Effector memory CD4-positive, alpha-beta T cell (primary cell): ENCODE measurements around the gene H2AZ2.

Experiments used
- DNase-seq, 3 donors: peaks; one replicate each; pipeline ENCODE4 v3.0.0-alpha.2; 2020
- H3K27ac ChIP-seq: 2 replicates; pipeline ENCODE4 v1.7.0; 2013; ENCODE audit warnings: mild to moderate bottlenecking, low read length, moderate library complexity; ENCODE audit not compliant: insufficient read depth, poor library complexity, severe bottlenecking
- H3K27me3 ChIP-seq: replicated peaks from 2 replicates; pipeline ENCODE4 v1.7.0; 2013; ENCODE audit warnings: mild to moderate bottlenecking, low read length; ENCODE audit not compliant: insufficient read depth, control insufficient read depth, poor library complexity, severe bottlenecking
- H3K36me3 ChIP-seq: 2 replicates; pipeline ENCODE4 v1.7.0; 2013; ENCODE audit warnings: mild to moderate bottlenecking, low read length, moderate library complexity; ENCODE audit not compliant: control insufficient read depth, insufficient read depth
- H3K4me1 ChIP-seq: 2 replicates; pipeline ENCODE4 v1.7.0; 2013; ENCODE audit warnings: low read length, mild to moderate bottlenecking; ENCODE audit not compliant: control insufficient read depth, insufficient read depth, poor library complexity, severe bottlenecking
- H3K4me3 ChIP-seq: 2 replicates; pipeline ENCODE4 v1.7.0; 2013; ENCODE audit warnings: low read length, low read depth, mild to moderate bottlenecking; ENCODE audit not compliant: insufficient read depth, poor library complexity, severe bottlenecking
- H3K9me3 ChIP-seq: 2 replicates; pipeline ENCODE4 v1.7.0; 2013; ENCODE audit warnings: mild to moderate bottlenecking, low read length, moderate library complexity; ENCODE audit not compliant: control insufficient read depth

The H2AZ2 gene

DNA sequence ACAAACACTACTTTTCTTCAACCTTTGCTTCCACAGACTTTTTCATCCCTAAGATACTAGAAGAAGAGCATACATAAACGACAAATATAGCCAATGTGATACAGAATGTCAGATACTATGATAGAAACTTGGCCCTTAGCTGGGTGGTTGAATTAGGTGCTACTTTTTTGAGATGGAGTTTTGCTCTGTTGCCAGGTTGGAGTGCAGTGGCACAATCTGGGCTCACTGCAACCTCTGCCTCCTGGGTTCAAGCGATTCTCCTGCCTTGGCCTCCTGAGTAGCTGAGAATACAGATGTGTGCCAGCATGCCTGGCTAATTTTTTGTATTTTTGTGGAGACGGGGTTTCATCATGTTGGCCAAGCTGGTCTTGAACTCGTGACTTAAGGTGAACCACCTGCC lies 47.9 kb downstream of the H2AZ2 start:
- no peaks in the 10 kb centered on the region for H3K27me3 ChIP-seq
- peaks cover 18% of the 10 kb centered on the region for H3K4me1 ChIP-seq
- no peak overlapping the region for H3K27ac ChIP-seq
- no peak overlapping the region for H3K4me3 ChIP-seq
- no peaks in the 10 kb centered on the region for H3K9me3 ChIP-seq
- no peak for DNase-seq
- peaks cover 54% of the 10 kb centered on the region for H3K36me3 ChIP-seq

DNA sequence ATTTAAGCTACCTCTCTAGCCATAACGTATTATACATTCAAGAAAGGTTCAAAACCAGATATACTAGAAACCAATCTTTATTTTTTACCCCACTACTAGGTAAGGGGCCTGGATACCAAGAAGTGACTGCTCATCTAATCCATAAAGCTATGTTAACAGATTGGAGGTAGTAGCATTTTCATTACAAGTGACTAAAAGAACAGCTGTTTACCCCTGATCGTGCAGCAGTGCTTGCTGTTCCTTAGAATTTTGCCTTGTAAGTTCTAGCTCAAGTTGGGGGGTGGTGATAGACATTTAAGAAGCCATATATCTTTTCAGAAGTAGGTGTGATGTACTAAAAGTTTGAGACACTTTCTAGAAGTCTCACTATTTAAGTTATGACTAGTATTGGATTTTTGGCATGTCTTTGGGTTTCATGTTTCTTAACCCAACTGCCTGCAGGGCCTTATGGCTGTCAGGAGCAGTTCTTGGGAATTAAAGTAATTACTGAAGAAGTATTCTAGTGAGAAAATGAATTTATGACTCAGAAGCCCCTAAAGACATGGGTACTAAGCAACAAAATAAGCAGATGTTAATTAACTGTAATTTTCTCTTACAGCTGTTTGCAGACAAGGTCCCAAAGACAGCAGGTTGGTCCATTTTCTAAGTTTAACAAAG lies 49.1 kb downstream of the H2AZ2 start:
- peaks cover 18% of the 10 kb centered on the region for H3K4me1 ChIP-seq
- no peak for DNase-seq
- H3K4me3 ChIP-seq = peak overlapping the region; percentile 68
- H3K27ac ChIP-seq = peak overlapping the region; percentile 44
- no peaks in the 10 kb centered on the region for H3K9me3 ChIP-seq
- peaks cover 45% of the 10 kb centered on the region for H3K36me3 ChIP-seq
- H3K27me3 ChIP-seq = no peaks in the 10 kb centered on the region

- Histone ChIP-seq H3K36me3 (peaks cover 34% of the 10 kb centered on the region), H3K9me3 (no peaks in the 10 kb centered on the region), H3K4me1 (peaks cover 18% of the 10 kb centered on the region), H3K4me3 (peak overlapping the region; percentile 68), H3K27me3 (no peaks in the 10 kb centered on the region), H3K27ac (peak overlapping the region; percentile 93)
- peak; percentile 68 to 82 (median 75) for DNase-seq
Observed at GRCh38 chr7:44797329-44798258, 50.3 kb downstream of the H2AZ2 start.

DNA sequence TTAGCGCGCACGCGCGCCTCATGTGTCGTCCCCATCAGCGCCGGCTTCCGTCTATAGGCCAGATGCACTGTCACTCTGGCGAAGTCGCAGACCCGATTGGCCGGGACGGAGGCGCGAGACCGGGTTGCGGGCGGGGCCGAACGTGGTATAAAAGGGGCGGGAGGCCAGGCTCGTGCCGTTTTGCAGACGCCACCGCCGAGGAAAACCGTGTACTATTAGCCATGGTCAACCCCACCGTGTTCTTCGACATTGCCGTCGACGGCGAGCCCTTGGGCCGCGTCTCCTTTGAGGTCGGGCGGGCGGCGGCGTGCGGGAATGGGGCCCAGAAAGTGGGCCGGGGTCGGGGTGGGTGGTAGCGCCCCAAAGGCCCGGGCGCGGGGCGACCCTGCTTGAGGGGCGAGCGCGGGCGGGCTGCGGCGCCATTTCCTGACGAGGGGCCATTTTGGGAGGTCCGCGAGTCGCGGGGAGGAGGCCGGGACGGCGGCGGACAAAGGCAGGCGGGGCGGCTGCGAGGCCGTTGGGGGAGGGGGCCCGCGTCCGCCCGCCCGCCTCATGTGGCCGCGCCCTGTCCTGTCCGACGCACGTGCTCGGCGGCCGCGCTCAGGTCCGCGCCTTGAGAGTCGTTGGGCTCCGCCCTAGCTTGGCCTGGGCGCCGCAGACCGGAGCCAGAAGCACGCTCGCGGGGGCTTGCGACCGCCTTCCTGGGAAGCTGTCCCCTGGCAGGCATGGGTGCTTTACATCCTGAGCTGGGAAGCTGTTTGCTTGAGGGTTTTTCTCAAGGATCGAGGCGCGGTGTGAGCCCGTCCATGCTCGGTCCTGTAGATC lies 51.2 kb downstream of the H2AZ2 start, which contains the start of gene PPIA:
Gene PPIA (plus strand): TSS at position 178 of the 825 bp plus-strand sequence. CDS start 44 bp downstream, at position 222.
- peak; percentile 98 for DNase-seq

DNA sequence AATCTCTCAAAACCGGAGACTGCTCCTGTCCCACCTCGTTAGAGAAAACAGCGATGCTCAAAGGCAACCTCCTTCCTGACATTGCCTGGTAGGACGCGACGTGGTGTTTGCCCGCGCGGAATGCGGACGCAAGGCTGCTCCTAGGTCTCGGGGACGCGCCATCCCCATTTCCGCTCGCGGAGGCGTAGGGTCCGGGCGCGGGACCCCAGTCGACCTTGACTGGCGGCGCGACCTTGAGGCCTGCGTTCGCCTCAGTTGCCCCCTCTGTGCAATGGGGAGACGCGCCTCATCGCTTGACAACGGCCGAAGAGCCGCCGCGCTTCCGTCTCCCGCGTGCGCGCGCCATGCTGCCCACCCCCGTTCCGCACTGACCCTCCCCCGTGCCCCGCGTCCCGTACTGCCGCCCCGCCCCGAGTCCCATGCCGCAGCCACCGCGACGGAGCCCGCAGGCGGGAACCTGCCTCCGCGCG lies 51.8 kb downstream of the H2AZ2 start:
- Histone ChIP-seq H3K4me3 (peak overlapping the region; percentile 68), H3K36me3 (peaks cover 22% of the 10 kb centered on the region), H3K4me1 (peaks cover 18% of the 10 kb centered on the region), H3K9me3 (no peaks in the 10 kb centered on the region), H3K27ac (peak overlapping the region; percentile 93), H3K27me3 (no peaks in the 10 kb centered on the region)
- no peak for DNase-seq

More for the DNA sequence above, 51.2 kb downstream of the H2AZ2 start, which contains the start of gene PPIA:
- Histone ChIP-seq H3K9me3 (no peaks in the 10 kb centered on the region), H3K4me3 (peak within 1 kb of the TSS; percentile 68), H3K27me3 (no peaks in the 10 kb centered on the region), H3K4me1 (peaks cover 18% of the 10 kb centered on the region), H3K36me3 (peaks cover 25% of the 10 kb centered on the region), H3K27ac (peak within 1 kb of the TSS; percentile 93)

DNA sequence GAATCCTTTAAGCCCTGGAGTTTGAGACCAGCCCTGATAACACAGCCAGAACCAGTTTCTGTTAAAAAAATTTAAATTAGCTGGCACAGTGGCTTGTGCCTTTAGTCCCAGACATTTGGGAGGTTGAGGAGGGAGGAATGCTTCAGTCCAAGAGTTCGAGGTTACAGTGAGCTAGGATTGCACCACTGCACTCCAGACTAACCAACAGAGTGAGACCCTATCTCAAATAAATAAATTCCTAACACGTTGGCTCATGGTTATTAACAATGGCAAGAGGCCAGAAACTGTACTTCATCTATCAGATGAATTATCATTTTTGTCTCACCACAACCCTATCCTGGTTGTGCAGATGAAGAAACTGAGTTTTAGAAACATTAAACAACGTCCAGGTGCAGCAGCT lies 53.6 kb downstream of the H2AZ2 start:
- H3K36me3 ChIP-seq = peaks cover 8% of the 10 kb centered on the region
- H3K27ac ChIP-seq = no peak overlapping the region
- no peaks in the 10 kb centered on the region for H3K9me3 ChIP-seq
- DNase-seq = no peak
- H3K4me3 ChIP-seq = no peak overlapping the region
- peaks cover 18% of the 10 kb centered on the region for H3K4me1 ChIP-seq
- H3K27me3 ChIP-seq = no peaks in the 10 kb centered on the region

DNA sequence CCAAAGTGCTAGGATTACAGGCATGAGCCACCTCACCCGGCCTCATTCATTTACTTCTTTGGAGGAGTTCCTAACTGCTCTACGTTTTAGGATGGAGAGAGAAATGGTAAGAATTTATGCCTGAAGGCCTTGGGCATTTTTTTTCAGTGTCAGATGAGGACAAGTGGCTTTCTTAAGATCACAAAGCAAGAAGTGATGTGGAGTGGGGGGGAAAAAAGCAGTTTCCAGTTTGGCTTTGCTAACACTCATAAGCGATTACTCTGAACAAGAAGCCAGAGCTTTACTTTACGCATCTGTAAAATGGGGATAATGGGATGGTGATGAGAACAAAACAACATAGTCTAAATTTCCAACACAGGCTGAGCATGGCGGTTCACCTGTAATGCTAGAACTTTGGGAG lies 54.0 kb downstream of the H2AZ2 start:
- Histone ChIP-seq H3K36me3 (peaks cover 6% of the 10 kb centered on the region), H3K27me3 (no peaks in the 10 kb centered on the region), H3K4me3 (no peak overlapping the region), H3K27ac (no peak overlapping the region), H3K4me1 (peaks cover 17% of the 10 kb centered on the region), H3K9me3 (no peaks in the 10 kb centered on the region)
- DNase-seq = no peak

DNA sequence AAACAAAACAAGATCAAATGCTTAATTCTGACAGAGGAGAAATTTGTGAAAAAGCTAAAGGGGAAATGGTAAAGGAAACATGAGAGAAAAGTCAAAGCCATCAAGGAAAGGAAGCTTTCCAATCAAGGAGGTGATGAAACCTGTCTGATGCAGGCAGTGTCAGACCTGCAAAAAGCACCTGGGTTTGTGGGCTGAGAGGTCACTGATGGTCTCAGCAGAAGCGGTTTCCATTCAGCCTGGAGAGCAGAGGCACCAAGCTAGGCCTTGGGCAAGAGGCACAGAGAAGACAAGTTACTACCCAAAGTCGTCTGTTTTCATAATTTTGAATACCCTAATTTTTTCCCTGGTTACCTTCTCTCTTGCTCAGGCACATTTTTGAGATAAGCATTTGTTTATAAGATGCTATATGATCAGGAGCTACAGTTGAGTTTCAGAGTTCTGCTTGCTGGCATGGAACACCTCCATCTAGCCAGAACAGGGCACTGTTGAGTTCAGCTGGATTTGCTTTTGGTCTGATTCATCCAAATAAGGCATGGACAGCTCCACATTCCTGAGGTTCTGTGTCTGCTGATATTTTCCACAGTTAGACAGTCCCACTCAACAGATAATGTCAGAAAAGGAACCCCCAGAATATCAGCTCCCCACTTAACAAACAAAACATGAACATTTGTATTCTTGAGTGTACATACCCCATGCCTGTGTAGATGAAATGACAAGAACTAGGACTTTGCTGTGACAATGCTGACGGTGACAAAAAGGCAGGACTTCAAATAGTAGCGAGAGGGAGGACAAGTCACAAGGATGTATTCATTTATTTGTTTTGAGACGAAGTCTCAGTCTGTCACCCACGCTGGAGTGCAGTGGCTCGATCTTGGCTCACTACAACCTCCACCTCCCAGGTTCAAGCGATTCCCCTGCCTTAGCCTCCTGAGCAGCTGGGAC lies 56.3 kb downstream of the H2AZ2 start:
- H3K4me3 ChIP-seq = no peak overlapping the region
- no peaks in the 10 kb centered on the region for H3K9me3 ChIP-seq
- no peaks in the 10 kb centered on the region for H3K27me3 ChIP-seq
- H3K36me3 ChIP-seq = no peaks in the 10 kb centered on the region
- DNase-seq = no peak
- no peak overlapping the region for H3K27ac ChIP-seq
- peaks cover 3% of the 10 kb centered on the region for H3K4me1 ChIP-seq

DNA sequence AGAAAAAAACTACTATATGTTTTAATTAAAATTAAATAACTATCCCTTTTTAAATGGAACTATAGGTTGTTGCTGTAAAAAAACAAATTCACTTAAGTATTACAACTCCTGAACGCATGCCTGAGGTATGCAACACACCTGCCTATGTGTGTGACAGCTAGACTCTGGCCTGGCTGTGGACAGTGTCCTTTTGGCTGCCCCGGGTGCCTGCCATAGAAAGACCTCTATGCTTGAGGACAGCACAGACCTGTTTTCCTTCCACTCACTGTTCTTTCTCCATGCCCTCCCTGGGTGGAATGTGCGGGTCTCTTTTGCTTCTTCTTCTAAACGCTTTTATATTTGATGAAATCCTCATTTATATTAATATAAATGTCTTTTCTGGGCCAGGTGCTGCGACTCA lies 57.9 kb downstream of the H2AZ2 start:
- no peak for DNase-seq
- Histone ChIP-seq H3K4me1 (no peaks in the 10 kb centered on the region), H3K4me3 (no peak overlapping the region), H3K27me3 (no peaks in the 10 kb centered on the region), H3K27ac (no peak overlapping the region), H3K9me3 (no peaks in the 10 kb centered on the region), H3K36me3 (no peaks in the 10 kb centered on the region)
